CD4-positive, alpha-beta T cell treated with Interleukin-17A for 4 hours (primary cell): ENCODE measurements around the gene RTN4RL2.
A peak's percentile ranks its signal among the peaks of the same experiment; 100 is the strongest.

Experiments used
- DNase-seq: peaks from one replicate; pipeline ENCODE4 v3.0.0-alpha.2; 2020; ENCODE audit warnings: mixed read lengths

RTN4RL2 gene

DNA sequence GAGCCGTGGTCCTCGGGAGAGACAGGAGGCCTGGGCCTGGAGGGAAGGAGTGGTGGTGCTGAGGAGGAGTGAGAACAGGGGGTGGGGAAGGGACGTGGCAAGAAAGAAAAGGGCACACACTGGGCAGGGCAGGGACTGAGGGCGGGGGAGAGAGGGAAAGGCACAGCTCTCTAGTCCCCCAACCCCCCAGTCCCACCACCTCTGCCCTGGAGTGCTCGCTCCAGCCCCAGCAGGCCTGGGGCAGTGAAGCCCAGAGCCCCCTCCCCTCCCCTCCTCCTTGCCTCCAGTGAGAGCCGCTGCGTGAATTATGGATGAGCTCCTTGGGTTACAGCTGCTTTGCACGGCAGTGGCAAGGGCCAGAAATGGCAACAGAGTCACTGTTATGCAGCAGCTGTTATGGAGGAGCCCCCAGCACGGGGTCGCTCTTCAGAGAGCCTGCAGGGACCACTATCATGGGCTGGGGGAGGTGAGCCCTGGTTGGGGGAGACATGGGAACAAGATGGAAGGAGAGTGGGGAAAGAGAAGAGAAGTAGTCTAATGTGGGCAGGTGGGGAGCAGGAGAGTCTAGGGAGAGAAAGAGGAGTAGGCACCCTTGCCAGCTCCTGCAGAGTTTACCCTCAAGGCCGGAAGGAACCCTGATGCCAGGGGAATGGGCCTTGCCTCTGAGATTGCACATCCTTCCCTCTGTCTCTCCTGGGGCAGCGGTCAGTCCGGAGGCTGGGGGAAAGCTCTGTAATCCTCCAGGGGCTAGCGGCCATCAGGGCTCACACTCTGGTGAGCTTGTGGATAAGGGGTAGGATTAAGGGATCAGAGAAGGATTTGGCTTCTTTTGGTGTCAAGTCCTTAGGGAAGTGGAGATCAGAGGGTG is 3.6 kb downstream of the RTN4RL2 start:
- no peak for DNase-seq

DNA sequence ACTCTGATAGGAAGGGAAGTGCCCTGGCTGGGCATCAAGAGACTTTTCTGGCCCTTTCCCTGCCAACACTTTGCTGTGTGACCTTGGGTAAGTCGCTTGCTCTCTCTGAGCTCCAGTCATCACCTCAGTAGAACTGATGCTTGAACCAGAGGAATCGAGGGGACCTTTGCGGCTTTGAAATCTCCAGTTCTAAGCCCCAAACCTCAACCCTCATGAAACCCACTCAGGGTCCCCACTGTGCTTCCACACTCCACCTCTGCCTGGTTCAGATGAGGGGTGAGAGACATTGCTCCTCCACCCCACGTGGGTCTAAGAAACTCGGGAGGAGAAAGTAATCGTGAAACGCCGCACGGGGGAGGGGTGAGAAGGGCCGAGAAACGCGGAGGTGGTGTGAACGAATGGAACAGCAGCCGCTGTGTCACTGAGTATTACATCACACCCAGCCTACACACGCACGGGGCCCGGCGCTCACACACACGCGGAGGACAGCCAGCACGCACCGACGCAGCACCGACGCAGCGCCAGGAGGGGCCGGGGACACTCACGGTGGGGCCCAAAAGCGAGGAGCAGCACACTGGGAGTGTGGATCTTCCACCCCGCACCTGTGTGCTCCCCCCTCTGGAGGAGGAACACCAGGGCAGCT is 4.3 kb downstream of the RTN4RL2 start:
- DNase-seq: no peak

DNA sequence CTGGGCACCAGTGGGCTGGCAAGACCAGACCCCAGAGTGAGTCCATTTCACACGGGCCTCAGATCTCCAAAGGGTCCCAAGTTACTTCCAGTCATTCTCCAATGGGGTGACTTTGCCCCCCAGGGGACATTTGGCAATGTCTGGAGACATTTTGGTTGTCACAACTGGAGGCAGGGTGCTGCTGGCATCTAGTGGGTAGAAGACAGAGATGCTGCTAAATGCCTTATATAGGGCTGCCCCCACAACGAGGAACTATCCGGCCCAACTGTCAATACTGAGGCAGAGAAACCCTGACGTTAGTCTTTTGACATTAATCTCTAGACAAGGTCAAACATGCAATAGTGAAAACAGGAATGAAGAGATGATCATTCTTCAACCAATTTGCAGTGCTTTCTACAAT is 6.4 kb downstream of the RTN4RL2 start:
- DNase-seq: no peak

DNA sequence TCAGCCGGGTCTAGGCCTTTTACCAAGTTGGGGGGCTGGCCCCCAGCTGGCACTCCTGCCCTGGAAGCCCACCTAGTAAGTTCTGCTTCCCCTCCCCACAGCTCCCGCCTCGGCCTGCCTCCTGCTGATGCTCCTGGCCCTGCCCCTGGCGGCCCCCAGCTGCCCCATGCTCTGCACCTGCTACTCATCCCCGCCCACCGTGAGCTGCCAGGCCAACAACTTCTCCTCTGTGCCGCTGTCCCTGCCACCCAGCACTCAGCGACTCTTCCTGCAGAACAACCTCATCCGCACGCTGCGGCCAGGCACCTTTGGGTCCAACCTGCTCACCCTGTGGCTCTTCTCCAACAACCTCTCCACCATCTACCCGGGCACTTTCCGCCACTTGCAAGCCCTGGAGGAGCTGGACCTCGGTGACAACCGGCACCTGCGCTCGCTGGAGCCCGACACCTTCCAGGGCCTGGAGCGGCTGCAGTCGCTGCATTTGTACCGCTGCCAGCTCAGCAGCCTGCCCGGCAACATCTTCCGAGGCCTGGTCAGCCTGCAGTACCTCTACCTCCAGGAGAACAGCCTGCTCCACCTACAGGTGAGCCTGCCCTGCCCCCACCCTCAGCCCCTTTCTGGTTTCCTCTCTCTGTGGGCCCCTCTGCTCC is 7.3 kb downstream of the RTN4RL2 start:
- no peak for DNase-seq

DNA sequence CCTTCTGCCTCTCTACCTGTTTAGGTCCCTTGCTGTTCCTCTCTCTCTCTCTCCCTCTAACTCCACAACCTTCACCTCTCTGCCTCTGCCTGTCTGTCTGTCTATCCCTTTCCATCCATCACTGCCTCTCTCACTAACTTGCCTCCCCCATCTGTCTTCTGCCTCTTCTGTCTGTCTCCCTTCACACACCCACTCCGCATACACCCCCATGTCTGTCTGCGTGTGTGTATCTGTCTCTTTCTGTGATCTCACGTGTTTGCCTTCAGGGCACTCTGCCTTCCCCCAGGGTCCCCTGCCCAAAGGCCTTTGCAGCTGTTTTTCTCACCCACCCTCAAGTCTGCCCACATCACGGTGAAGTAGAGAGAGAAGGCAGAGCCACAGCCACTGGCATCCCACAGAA is 7.9 kb downstream of the RTN4RL2 start:
- DNase-seq: no peak

DNA sequence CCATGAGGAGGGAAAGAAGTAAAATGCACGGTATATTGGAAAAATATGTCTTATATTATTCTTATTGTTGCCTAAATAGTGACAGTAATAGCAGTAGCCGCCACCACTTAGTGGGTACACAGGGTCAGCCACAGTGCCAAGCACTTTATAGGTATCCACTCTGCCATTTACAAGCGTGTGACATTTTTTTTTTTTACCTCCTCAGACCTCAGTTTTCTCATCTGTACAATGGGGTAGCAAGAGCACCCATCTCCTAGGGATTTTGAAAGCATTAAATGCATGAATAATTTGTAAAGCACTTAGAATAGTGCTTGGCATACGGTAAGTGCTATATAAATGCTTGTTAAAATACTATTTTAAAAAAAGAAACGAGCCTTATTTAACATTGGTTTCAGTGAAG is 8.9 kb downstream of the RTN4RL2 start:
- DNase-seq: no peak

DNA sequence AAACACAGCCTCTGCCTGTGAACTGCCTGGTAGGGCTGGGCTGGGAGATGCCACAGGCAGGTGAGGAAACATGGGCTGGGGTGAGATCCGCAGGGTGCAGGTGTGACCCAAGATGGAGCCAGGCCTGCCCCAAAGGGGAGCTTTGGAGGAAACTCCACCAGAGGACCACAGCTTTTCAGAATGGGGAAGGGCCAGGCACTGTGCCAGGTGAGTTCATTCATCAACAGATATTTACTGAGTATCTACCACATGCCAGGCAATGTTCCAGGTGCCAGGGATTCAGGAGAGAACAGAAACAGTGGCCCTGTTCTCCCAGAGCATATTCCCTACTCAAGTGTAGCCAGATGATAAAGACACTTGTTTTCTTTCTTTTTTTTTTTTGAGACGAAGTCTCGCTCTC is 11.2 kb downstream of the RTN4RL2 start:
- no peak for DNase-seq

DNA sequence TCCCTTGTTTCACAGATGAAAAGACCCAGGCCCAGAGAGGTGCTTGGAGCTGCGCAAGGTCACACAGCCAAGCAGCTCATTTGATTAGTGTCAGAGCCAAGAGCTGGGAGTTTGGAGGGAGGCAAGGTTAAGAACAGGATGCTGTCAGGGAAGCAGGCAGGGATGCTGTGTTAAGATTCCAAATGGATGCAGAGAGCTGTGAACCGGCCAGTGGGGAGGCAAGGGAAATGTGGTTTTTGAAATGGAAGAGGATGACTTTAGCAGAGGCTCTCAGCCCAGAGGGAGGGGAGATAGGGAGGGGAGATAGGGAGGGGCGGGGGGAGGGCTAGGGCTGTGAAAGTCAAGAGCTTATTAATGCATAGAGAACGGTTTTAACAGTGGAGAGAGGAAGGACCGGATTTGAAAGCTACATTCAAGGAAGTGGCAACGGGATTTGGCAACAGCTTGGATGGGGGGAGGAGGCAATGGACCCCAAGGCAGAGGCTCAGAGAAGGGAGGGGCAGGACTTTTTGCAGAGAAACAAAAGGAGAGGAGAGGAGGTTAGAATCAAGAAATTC is 13.0 kb downstream of the RTN4RL2 start:
- no peak for DNase-seq

DNA sequence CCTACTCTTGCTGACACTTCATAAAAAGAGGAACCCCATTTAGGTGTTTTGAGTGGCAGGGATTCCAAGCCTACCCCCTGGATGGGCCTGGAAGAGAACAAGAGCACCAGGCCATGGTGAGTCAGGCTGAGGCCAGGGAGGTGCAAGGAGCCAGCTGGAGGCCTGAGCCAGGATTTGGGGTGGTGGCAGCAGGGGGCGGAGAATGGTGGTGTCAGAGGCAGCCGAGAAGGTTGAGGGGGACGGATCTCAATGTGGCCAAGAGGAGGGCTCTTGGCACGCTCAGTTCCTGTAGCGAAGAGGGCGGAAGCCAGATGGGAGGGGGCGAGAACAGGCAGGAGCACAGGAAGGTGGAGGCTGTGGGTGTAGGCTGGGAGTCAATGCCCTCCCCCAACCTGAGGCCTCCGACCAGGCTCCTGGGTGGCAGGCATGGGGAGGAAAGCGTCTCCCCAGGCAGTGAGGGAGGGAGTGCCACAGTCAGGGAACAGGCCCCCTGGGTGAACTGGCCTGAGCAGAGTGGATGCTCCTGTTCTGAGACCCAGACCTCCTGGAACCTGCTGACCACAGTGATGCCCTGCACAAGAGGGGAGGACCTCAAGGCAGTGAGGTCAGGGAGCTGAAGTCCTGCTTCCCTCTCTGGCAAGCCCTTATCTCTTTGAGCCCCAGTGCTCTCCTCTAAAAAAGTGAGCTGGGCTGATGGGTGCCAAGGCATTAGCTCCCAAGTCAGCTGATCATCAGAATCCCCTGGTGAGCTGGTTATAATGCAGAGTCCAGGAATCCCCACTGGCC is 13.9 kb downstream of the RTN4RL2 start:
- DNase-seq: peak; percentile 67

DNA sequence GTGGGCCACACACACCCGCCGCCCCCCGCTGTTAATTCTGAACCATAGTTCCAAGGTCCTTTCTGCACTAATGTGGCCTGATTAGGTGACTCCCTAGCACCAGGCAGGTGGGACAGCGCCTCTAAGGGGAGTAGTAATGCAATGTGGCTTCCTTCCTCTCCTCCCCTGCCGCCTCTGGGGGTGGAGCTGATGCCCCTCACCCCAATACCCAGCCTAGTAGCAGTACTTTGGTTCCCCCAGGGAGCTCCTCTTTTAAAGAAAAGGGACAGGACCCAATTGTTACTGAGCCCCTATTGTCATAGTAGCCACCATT is 14.4 kb downstream of the RTN4RL2 start:
- DNase-seq: peak; percentile 18

DNA sequence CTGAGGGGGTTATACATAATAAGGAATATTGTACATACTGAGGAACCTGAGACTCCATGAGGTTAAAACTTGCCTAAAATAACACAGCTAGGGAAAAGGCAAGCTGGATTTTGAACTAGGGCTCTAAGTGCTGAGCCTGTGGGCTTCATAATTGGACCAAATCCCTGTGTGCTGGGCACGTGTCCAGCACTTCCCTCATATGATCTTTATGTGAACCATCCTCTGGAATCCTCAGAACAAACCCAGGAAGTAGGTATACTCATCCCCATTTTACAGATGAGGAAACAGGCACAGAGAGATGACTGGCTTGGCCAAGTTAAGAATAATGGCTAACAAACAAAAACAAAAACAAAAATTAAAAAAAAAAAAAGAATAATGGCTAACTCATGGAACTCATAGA is 14.9 kb downstream of the RTN4RL2 start:
- no peak for DNase-seq

DNA sequence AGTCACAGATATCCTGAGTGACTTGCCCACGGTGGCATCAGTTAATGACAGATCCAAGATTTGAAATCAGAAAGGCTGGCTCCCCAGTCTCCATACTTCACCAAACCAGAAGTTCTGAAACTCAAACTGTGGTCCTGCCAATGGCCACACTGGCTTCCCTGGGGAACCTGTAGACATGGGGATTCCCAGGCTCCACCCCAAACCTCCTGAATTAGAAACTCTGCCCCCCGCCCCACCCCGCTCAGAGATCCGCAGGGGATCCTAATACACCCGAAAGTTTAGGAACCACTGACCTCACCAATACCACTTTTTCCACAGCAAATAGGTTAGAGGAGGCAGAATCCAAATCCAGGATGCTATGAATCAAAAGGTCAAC is 15.3 kb downstream of the RTN4RL2 start:
- DNase-seq: no peak

DNA sequence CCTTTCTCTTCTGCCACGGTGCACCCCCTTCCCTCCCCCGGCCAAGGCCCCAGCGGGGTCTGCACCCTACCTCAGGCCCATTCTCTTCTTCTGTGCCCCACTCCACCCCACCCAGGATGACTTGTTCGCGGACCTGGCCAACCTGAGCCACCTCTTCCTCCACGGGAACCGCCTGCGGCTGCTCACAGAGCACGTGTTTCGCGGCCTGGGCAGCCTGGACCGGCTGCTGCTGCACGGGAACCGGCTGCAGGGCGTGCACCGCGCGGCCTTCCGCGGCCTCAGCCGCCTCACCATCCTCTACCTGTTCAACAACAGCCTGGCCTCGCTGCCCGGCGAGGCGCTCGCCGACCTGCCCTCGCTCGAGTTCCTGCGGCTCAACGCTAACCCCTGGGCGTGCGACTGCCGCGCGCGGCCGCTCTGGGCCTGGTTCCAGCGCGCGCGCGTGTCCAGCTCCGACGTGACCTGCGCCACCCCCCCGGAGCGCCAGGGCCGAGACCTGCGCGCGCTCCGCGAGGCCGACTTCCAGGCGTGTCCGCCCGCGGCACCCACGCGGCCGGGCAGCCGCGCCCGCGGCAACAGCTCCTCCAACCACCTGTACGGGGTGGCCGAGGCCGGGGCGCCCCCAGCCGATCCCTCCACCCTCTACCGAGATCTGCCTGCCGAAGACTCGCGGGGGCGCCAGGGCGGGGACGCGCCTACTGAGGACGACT is 15.9 kb downstream of the RTN4RL2 start:
- peak; percentile 40 for DNase-seq

DNA sequence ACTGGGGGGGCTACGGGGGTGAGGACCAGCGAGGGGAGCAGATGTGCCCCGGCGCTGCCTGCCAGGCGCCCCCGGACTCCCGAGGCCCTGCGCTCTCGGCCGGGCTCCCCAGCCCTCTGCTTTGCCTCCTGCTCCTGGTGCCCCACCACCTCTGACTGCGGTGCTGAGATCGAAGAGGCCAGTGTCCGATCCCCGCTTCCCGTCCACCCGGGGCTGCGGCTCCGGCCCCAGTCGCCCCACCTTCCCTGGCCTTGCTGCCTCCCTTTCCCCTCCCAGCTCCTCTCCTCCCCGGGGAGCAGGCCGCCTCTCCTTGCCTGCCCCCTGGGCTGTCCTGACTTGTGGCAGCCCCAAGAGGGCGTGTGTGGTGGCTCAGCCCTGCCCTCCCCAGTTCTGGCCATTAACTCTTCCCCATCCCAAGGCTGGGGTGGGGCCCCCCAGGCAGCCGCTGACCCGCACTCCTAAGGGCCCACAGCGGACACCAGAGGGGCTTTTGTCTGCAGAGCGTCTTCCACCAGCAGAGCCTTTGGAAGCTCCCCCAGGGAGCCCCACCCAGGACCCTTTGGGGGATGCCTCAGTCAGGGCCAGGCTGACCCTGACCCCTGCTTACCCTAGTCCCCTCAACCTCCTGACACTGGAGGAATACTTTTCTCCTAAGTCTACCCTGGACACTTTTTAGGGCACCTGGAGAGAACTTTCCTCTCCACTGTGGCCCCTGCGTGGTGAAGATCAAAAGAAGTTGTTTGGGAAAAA is 16.6 kb downstream of the RTN4RL2 start:
- DNase-seq: peak; percentile 49

DNA sequence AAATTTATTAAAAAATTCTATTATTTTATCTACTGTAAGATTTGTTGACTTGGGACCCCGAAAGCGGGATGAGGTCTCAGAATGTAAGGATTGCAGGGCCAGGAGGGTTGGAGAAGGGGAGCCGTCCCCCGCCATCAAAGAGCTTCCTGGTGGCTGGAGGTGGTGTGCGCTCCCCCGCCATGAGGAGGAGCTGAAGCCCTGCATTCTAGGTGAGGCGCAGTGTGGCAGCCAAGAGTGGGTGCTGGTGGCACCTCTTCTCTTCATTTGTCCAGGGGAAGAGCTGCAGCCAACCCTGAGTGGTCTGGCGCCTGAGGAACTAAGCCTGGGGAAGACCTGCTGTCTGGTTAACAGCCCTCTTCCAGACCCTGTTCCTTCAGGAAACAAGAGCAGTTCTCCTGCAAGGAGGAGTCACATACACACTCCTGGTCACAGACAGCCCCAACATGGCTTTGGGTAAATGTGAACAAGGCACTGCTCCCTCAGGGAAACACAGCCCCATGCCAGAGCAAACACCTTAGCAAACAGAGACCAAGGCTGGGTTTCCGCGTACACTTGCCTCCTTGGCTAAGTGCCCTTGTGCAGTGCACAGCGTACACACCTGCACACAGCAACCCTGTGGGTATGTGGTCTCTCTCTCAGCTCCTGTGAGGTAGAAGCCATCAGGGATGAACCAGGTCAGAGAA is 17.3 kb downstream of the RTN4RL2 start:
- DNase-seq: no peak

DNA sequence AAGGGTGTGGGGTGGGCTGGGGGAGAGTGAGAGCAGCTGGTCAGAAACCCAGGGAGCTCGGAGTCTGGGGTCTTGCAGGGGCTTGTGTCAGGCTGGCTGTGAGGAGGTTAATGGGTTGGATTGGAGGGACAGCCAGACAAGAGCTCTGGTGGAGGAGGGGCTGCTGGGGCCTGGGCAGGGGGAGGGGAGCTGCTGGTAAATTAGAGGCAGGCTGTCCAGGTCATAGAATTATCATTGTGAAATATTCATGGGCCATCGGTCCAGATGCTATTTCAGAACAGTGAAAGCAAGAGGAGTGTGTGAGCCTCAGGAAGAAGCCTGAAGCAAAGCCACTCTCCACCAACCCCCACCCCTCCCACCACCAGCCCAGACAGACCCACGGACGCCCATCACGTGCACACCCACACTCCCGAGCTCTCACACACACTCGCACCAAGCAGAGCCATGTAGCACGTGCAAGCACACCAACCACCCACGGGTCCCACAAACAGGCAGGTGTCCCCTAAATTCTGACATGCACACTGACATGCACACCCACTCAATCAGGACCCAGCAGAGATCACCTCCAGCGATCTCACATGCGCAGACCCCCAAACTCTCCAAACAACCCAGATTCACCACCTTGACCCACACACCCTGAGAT is 18.8 kb downstream of the RTN4RL2 start:
- DNase-seq: no peak

DNA sequence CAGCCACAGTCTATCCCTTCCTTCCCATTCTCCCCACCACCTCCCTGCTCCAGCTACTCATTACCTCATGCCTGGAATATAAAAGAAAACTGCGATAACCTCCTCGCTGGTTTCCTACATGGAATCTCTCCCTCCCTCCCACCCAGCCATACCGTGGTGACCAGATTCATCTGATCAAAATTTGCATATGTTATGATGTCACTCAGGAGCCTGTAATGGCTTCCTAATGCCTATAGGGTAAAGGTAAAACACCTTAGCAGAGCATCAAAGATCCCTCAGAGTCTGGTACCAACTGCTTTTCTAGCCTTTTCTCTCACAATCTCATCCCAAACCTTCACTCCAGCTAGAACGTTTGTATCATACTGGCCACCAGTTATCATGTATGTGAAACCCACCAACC is 19.6 kb downstream of the RTN4RL2 start:
- no peak for DNase-seq

DNA sequence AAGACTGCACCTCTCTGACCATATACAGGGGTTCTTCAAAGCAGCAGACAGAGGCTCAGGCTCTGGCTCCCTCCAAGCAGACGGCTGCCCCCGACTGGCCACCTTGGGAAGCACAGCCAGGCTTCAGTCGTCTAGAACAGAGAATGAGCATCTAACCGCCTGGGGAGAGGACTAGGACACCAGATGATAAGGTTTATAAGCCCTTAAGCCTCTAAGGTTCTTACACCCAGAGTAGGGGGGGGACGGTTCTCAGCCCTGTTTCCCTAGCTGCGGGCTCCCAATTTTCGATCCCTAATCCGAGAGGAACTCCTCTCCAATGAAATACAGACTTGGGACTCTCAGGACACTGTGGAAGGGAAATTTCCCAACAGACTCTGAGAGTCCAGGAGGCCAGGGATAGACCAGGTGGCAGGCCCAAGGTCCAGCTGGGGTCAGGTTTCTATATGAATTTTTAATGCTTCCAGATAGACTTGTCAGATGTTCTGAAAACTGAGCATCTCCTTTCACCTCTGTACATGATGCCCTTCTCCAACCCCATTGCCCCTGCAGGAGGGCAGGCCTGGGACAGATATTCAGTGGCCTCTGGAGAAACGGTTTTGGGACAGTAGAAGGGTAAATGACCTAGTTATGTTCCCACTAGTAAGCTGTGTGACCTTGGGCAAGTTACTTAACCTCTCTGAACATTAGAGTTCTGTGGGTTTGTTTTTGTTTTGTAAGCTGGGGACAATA is 20.2 kb downstream of the RTN4RL2 start:
- peak; percentile 75 for DNase-seq

DNA sequence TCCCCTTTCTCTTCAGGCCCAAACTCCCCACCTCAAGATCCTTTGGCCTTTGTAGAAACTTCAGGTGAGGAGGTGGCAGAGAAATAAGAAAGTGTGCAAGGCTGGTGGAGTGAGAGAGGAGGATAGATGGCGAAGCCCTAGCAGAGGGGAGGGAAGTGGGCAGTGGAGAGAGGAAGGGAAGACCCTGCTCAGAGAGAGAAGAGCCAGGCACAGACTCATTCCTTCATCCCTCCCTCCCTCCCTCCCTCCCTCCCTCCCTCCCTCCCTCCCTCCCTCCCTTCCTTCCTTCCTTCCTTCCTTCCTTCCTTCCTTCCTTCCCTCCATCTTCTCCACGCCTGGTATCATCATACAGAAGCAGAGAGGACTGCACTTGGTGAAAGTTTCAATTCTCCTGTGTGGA is 21.0 kb downstream of the RTN4RL2 start:
- no peak for DNase-seq
